GM21786 (cell line): ENCODE data around the gene SLC17A8.
A peak's percentile ranks its signal among the peaks of the same experiment; 100 is the strongest.

Experiments used
- ATAC-seq: cut with Tn5 transposase; IDR thresholded peaks from one replicate; pipeline ENCODE4 v1.9.1; 2021; ENCODE audit not compliant: unreplicated experiment

The SLC17A8 gene

DNA sequence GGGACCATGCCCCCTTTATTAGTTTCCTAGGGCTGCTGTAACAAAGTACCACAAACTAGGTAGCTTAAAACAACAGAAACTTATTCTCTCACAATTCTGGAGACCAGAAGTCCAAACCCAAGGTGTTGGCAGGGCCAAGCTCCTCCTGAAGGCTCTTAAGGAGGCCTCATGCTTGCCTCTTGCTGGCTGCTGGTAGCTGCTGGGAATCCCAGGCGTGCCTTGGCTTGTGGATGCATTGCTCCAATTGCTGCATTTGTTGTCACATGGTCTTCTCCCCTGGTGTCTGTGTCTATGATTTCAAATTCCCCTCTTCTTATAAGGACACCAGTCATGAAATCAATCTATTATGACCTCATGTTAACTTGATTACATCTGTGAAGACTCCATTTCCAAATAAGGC is 11.2 kb downstream of the SLC17A8 start:
- ATAC-seq = no peak

DNA sequence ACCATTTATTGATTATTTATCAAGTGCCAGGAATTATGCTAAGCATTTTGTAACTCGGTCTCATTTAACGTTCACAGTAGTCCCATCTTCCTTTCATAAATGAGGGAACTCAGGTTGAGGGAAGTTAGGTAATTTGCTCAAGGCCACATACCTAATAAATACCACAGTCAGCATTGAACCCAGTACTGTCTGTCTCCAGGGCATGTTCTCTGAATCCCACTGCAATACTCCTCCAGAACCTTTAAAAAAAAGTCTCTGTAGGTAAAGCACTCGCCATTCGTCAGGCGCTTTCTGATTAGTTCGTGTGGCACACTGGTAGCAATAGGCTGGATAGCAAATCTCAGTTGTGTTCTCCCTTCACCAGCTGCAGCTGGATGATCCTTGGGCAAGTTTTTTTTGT is 14.3 kb downstream of the SLC17A8 start:
- no peak for ATAC-seq

DNA sequence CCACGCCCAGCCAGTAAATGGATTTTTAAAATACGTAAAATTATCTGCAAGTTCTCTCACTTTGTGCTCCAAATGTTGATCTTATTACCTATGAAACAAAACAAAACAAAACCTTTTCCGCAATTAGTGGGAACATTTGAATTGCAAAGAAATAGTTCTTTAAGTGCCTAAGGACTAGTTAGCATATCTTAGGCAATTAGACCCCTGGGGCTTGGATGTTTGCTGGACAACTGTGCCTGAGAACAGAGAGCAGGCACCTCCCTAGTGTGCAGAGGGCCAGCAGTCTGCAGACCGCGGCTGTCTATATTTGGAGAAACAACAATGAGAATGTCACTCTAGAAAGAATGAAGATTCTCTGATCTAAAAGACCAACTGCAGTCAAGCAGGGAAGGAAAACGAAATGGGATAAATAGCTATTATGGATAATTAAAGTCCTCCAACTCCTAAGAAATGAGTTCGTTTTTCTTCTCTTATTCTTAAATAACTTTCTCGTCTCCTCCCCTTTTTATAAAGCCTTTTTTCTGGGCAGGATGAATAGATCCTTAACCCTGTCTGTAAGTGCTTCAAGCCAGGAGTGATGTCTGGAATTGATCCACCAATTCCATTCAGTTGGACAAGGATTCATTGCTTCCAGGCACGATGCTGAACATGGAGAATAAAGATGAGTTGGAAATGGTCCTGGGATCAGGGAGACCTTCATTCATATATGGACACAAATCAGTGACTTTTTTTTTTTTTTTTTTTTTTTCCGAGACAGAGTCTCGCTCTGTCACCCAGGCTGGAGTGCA is 16.2 kb downstream of the SLC17A8 start:
- ATAC-seq = no peak

DNA sequence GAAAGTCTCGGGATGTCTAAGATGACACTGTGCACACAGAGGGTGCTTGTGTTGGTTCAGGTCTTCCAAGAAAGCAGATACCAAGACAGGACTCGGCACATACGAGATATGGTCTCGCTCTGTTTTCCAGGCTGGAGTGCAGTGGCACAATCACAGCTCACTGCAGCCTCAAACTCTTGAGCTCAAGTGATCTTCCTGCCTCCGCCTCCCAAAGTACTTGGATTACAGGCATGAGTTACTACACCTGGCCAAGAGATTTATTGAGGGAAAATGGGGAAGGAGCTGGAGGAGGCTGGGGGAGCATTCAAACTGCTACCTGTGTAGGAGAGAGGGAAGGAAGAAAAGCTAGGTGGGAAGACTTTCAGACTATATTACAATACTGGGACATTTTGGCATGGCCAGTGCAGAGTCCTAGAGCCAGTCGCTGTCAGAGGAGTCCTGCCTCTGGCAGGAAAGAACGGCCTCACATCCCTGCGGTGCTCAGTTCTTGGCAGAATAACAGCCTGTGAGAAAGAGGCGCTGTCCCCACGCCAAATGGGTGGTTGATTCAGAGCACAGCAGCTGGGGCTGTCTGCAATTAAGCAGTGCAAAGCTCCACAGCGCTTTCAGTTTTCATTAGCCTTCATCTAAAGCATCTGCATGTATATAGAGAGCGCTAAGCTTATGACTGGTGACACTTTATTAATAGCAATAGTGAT is 18.3 kb downstream of the SLC17A8 start:
- no peak for ATAC-seq

DNA sequence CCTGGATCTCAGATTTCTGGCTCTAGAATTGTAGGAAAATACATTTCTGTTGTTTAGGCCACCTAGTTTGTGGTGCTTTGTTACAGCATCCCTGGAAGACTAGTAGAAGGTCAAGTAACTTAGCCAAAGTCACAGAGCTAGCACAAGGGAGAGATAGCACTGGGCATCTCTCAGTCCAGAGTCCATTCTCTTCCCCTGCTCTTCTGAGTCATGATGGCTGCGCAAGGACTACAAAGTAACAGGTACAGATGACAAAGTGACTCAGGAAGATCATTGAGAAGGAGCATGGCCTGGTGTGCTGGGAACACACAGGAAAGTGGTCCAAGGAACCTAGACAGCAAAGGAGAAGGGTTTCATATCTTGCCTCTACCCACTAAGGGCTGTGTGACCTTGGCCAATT is 19.3 kb downstream of the SLC17A8 start:
- ATAC-seq = no peak

DNA sequence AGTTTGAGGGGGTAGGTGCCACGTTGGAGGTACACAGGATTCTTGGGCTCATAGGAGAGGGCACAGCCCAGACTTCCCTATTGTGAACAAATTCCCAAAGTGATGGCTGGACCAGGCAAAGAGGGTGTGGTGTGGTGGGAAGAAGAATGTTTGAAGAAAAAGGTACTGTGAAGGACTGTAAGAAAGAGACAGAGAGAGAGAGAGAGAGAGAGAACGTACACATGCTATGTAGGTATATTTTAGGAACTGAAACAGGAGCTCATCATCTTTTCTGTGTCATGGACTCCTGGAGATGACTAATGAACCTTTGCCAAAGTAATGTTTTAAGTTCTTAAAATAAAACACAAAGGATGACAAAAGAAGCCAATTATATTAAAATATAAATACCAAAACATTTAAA is 24.5 kb downstream of the SLC17A8 start:
- peak; percentile 66 for ATAC-seq

DNA sequence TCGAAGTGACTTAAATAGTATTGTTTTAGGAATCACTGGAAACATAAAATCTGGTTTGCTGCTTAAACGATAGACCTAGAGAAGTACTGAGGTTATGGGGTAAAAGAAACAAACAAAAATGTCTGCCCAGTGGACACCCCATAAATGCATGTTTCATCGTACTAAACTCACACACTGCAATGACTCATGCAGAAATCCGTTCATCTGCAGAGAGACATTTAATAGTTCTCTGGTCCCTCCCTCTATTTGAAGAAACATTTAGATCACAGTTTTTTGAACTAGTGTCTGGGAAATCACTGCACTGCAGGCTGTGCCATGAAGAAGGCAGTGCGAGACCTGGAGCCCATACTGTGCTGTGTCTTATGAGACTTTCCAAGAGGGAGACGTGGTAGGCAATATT is 25.5 kb downstream of the SLC17A8 start:
- no peak for ATAC-seq

- ATAC-seq = no peak
Measured at GRCh38 chr12:100383586-100384558, 27.0 kb downstream of the SLC17A8 start.

- no peak for ATAC-seq
Measured at GRCh38 chr12:100384559-100384935, 27.7 kb downstream of the SLC17A8 start.

DNA sequence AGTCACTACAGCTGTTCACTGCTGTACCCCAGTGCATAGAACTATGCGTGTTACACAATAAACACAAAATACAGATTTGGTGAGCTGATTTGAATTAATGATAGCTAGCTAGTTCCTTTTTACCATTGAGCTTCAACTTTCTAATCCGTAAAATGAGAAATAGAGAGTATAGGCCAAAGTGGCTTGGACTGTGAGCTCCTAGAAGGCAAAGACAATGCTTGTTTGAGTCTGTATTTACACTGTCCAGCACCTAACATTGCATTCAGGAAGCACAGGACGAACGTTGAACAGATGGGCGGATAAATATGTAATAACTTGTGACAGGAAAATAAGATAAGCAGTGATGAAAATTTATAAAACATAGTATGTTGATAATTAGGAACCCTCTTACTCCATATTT is 31.5 kb downstream of the SLC17A8 start:
- ATAC-seq = no peak

- ATAC-seq = no peak
Measured at GRCh38 chr12:100391856-100392255, 35.0 kb downstream of the SLC17A8 start.

GRCh38 chr12:100393200-100393599 is 36.3 kb downstream of the SLC17A8 start:
- no peak for ATAC-seq

GRCh38 chr12:100395811-100396210 is 38.9 kb downstream of the SLC17A8 start:
- no peak for ATAC-seq

DNA sequence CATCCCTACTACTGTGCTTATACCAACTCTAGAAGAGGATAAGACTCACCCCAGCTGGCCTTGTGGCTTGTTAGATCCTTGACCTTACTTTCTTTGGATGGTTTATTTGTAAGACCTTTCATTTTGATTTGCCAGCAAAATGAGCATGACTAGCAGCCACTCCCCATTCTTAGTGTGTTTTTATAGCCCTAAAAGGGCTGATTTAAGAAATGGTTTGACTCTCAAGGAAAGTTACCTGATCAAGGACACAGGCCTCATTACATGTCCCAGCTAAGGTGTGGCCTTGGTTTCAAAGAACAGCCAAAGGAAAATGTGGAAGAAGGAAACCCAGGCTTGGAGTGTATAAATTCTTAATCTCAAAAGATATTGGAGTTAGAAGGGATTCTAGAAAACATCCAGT is 41.4 kb downstream of the SLC17A8 start:
- no peak for ATAC-seq

DNA sequence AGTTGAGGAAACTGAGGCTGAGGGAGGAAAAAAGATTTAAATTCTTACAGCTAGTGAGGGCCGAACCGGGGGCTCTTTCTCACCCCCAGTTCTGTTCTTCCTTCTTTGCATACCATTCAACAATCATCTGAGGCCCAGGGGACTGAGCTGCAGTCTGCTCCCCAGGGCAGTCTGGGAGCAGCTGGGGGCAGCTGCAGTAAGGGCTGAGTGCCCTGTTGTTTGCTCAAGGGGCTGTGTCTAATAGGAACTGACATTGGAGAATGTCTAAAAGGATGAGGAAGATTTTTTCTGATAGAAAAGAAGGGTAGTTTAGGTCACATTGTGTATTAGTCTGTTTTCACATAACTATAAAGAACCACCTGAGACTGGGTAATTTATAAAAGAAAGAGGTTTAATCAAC is 42.2 kb downstream of the SLC17A8 start:
- ATAC-seq = no peak

DNA sequence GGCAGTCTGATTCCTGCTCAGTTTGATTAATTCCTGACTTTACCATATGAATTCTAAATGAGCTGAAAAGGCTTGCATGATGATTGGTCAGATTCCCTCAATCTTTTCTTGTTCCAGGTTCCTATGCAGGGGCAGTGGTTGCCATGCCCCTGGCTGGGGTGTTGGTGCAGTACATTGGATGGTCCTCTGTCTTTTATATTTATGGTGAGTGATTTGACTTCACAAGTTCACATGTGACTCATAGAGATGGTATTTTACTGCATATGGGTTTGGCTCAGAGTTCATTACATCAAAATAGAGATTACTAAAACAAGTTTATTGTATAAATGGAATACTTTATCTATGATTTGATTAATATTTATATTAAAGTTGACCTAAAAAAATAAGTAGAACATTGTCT is 44.8 kb downstream of the SLC17A8 start:
- ATAC-seq = no peak

- no peak for ATAC-seq
Measured at GRCh38 chr12:100402763-100403162, 45.9 kb downstream of the SLC17A8 start.

- ATAC-seq = no peak
Measured at GRCh38 chr12:100403446-100403845, 46.6 kb downstream of the SLC17A8 start.

DNA sequence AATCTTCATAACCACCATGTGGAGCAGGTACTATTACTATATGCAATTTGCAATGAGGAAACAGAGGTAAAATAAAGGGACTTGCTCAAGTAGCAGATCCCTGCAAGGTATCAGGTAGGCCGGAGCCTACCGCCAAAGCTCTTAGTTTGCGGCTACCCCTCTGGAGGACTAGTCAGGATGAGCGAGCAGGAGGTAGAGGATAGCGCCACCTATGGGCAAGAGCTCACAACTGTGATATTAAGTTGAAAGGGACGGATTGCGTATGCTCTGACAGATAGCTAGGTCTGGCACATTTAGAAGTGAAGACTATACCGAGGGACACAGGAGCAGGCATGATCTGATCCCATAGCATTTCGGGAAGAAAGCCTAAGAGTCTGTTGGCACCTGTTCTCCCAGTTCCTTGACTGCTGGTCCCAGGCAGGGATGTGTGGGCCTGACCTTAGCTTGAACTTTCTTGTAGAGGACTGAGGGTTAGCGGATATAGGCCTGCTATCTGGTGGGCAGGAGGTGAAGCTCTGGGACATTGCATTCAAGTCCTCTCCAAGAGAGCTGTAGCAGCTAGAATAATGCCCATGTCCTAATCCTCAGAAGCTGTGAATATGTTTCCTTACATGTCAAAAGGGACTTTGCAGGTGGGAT is 48.0 kb downstream of the SLC17A8 start:
- peak; percentile 84 for ATAC-seq

DNA sequence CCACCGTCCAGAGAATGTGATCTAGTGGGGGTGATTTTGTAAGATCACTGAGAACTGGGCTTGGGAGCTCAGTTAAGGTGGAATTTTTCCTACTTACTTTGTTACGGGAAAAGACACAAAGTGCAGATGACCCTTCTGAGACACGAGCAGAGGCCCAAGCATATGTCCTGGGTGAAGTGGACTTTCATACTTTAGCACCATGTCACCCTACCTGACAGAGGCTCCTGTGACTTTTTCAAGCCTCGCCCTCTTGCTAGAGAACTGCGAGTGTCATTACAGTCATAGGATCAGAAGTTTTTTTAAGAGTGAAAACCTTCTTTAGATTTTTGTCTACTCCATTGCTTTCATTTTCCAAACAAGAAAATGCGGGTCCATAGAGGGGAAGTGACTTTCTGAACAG is 56.1 kb downstream of the SLC17A8 start:
- no peak for ATAC-seq

DNA sequence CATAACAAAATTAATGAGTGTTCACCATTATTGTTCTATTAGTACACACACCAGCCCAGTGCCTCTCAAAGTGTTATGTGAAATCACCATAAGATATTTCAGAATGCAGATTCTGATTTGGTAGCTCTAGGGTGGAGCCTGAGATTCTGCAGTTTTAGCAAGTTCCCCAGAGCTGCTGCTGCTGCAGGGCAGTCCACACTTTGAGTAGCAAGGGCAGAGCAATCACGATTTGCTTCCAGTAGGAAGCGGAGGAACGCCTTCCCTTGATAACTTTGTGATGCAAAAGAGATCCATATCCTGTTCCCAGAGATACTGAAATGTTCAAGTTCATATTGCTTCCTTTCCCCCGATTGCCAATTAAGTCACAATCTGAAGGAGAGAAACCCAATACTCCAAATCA is 57.9 kb downstream of the SLC17A8 start:
- no peak for ATAC-seq
